B cell (primary cell): Measurements from ENCODE around the gene TGFB1. TPM values are rescaled to one million over a fixed set of nuclear protein-coding genes. Genes with fewer than 3 reads are reported as not detected.

ENCODE experiments used
- ATAC-seq: fragments of 200-7000 bp; cut with Tn5 transposase; one replicate; pipeline ENCODE4 v1.10.0; 2021; ENCODE audit warnings: low read depth, mild to moderate bottlenecking, moderate number of reproducible peaks, moderate library complexity
- CTCF ChIA-PET: fragments of 350-600 bp; sonication (Branson Sonifier 250); formaldehyde crosslinking; loops from one replicate; lab custom pipeline; 2021; ENCODE audit warnings: antibody characterized with exemption, inconsistent platforms; lab: Charles Lee
- POLR2A ChIA-PET: fragments of 350-600 bp; sonication (Branson Sonifier 250); formaldehyde crosslinking; loops from one replicate; lab custom pipeline; 2021; ENCODE audit warnings: antibody characterized with exemption; lab: Charles Lee
- DNase-seq: peaks from one replicate; pipeline ENCODE4 v3.0.0; 2013
- H2AFZ ChIP-seq: 2 replicates; pipeline ENCODE4 v1.6.1; 2012; ENCODE audit warnings: mild to moderate bottlenecking, low read depth, low read length; ENCODE audit not compliant: insufficient read depth, poor library complexity, severe bottlenecking
- H3K27ac ChIP-seq, 2 donors: 1 replicate in 1 of 2; 2 replicates in 1 of 2; pipeline ENCODE4 v1.5.1; 2012 to 2013; ENCODE audit warnings: low read length in 2 of 2, mild to moderate bottlenecking in 2 of 2, moderate library complexity in 1 of 2
- H3K27me3 ChIP-seq, 4 experiments: fragments of 200-600 bp in 1 of 4; sonication (generic) in 1 of 4; replicated peaks in 1 of 4; 1 replicate in 2 of 4; 2 replicates in 2 of 4; pipeline versions ENCODE4 v1.6.1 to v1.7.0; 2013 to 2016; ENCODE audit warnings: low read length in 3 of 4, mild to moderate bottlenecking in 2 of 4, mixed read lengths in 1 of 4, moderate library complexity in 1 of 4; ENCODE audit not compliant: insufficient read depth in 4 of 4, control insufficient read depth in 3 of 4; ENCODE audit errors: control extremely low read depth in 1 of 4
- H3K36me3 ChIP-seq, 2 experiments: replicated peaks in 1 of 2; 1 replicate in 1 of 2; 2 replicates in 1 of 2; pipeline versions ENCODE4 v1.6.1 to v1.7.1; 2013; ENCODE audit warnings: low read length in 1 of 2; ENCODE audit not compliant: insufficient read depth in 2 of 2, control insufficient read depth in 1 of 2; ENCODE audit errors: control extremely low read depth in 1 of 2, extremely low read depth in 1 of 2
- H3K4me1 ChIP-seq, 2 donors: fragments of 200-600 bp in 1 of 2; sonication (generic) in 1 of 2; 1 replicate in 1 of 2; 2 replicates in 1 of 2; pipeline versions ENCODE4 v1.5.1 to v1.6.1; 2013 to 2017; ENCODE audit warnings: low read length in 2 of 2; ENCODE audit not compliant: control insufficient read depth in 2 of 2, insufficient read depth in 2 of 2
- H3K4me2 ChIP-seq: replicated peaks from 2 replicates; pipeline ENCODE3; 2012; ENCODE audit warnings: mild to moderate bottlenecking, low read depth, low read length; ENCODE audit not compliant: poor library complexity, severe bottlenecking
- H3K4me3 ChIP-seq, 5 experiments: fragments of 200-600 bp in 1 of 5; sonication (generic) in 1 of 5; 1 replicate in 3 of 5; 2 replicates in 2 of 5; pipeline versions ENCODE4 v1.5.1 to v1.7.0; 2011 to 2016; ENCODE audit warnings: low read length in 4 of 5, mild to moderate bottlenecking in 4 of 5, low read depth in 2 of 5, control low read depth in 1 of 5, moderate library complexity in 1 of 5; ENCODE audit not compliant: insufficient read depth in 1 of 5; ENCODE audit errors: control extremely low read depth in 1 of 5, extremely low read depth in 1 of 5
- H3K79me2 ChIP-seq: fragments of 200-600 bp; sonication (generic); one replicate; pipeline ENCODE4 v1.6.0; 2016; ENCODE audit warnings: low read length; ENCODE audit not compliant: control insufficient read depth, insufficient read depth
- H3K9ac ChIP-seq: fragments of 200-600 bp; sonication (generic); 2 replicates; pipeline ENCODE4 v1.6.1; 2017; ENCODE audit warnings: mild to moderate bottlenecking, low read length, moderate library complexity
- H3K9me3 ChIP-seq, 3 donors: one replicate each; pipeline versions ENCODE4 v1.6.1 to v1.7.1; 2013; ENCODE audit warnings: low read length in 2 of 3; ENCODE audit not compliant: control insufficient read depth in 2 of 3, insufficient read depth in 1 of 3; ENCODE audit errors: control extremely low read depth in 1 of 3
- H4K20me1 ChIP-seq: 2 replicates; pipeline ENCODE4 v1.6.0; 2012; ENCODE audit warnings: mild to moderate bottlenecking, low read length; ENCODE audit not compliant: insufficient read depth, control insufficient read depth, poor library complexity, severe bottlenecking
- H3K27ac Mint-ChIP-seq: one replicate; pipeline ENCODE4 v1.8.0; 2021; ENCODE audit warnings: mixed read lengths
- H3K27me3 Mint-ChIP-seq: one replicate; pipeline ENCODE4 v1.8.0; 2021; ENCODE audit warnings: mixed read lengths
- H3K4me1 Mint-ChIP-seq: one replicate; pipeline ENCODE4 v1.8.0; 2021; ENCODE audit warnings: mixed read lengths
- H3K4me3 Mint-ChIP-seq: one replicate; pipeline ENCODE4 v1.8.0; 2021; ENCODE audit warnings: mixed read lengths
- H3K9me3 Mint-ChIP-seq: one replicate; pipeline ENCODE4 v1.8.0; 2022; ENCODE audit warnings: mixed read lengths; ENCODE audit not compliant: insufficient read depth
- CTCF ChIP-seq: fragments of 200-600 bp; IDR thresholded peaks from one replicate; pipeline ENCODE4 v1.8.0; 2022; ENCODE audit warnings: antibody characterized with exemption, mild to moderate bottlenecking
- EZH2 ChIP-seq: IDR thresholded peaks from 2 replicates; pipeline ENCODE4 v1.6.1; 2012; ENCODE audit warnings: borderline replicate concordance, low read depth, mild to moderate bottlenecking, moderate library complexity, low read length; ENCODE audit not compliant: insufficient read depth, poor library complexity, severe bottlenecking
- WGBS: methylation state at CpG from one replicate; pipeline ENCODE4 v1.1.5; 2013; ENCODE audit warnings: missing lambda C conversion rate; ENCODE audit not compliant: insufficient coverage; 5-methylcytosine and 5-hydroxymethylcytosine counted together
- intact Hi-C: fragments of 100-400 bp; cut with micrococcal nuclease; formaldehyde crosslinking; loops from one replicate; pipeline ENCODE4 v1.10.0; 2022
- polyA plus RNA-seq: library from polyadenylated mRNA; depleted of rRNA; stranded (reverse); fragments of >200 nt; gene quantifications from 2 replicates; pipeline ENCODE4 v1.2.3, GENCODE V29; 2012
- total RNA-seq, 2 donors: library from RNA; stranded (reverse); fragments of 120-200 nt in 1 of 2; gene quantifications; 1 replicate in 1 of 2; 2 replicates in 1 of 2; pipeline versions ENCODE4 v1.2.3 to v1.2.4, GENCODE V29; 2013 to 2022

TGFB1 gene
- total and polyA plus RNA-seq, 2 donors (not counting 1 experiment from before 2014, with no cell fraction given): 109 to 120 TPM

GRCh38 chr19:41304706-41305483, 48.8 kb downstream of the TGFB1 start:
- Histone ChIP-seq H3K36me3 (peaks cover 5 to 63% of the 10 kb centered on the region in 2 experiments), H4K20me1 (no peaks in the 10 kb centered on the region), H3K4me3 (no peak overlapping the region), H3K27ac (peak overlapping the region in 1 of 2 donors; percentile 100), H3K9me3 (no peaks in the 10 kb centered on the region), H3K4me1 (peaks cover 72 to 86% of the 10 kb centered on the region in 2 donors), H3K79me2 (peaks cover 38% of the 10 kb centered on the region), H2AFZ (no peak overlapping the region), H3K27me3 (no peaks in the 10 kb centered on the region), H3K9ac (no peak overlapping the region), H3K4me2 (peak overlapping the region; percentile 0)
- DNase-seq (no peak), ATAC-seq (no peak)
- WGBS: 100% methylated on average over 3 of the region's 4 CpGs
- H3K4me3 Mint-ChIP-seq: no peak overlapping the region
- ChIA-PET POLR2A (interaction anchor here (1.1 kb wide), 1 partner anchor 41 kb away, joined by 3 read pairs; the partner anchor contains the start of gene HNRNPUL1), CTCF (interaction anchor here (0.6 to 8.3 kb wide), 7 partner anchors 8 to 447 kb away, joined by 3 to 89 read pairs (median 8); partner anchors contain the start of genes HNRNPUL1 and TGFB1)
- H3K27ac Mint-ChIP-seq: peak overlapping the region; percentile 75
- intact Hi-C loops: no loop called here
- no peaks in the 10 kb centered on the region for H3K27me3 Mint-ChIP-seq
- no peaks in the 10 kb centered on the region for H3K9me3 Mint-ChIP-seq
- H3K4me1 Mint-ChIP-seq: peaks cover 73% of the 10 kb centered on the region
- no peak for TF ChIP-seq CTCF
- TF ChIP-seq EZH2: no peak

- intact Hi-C loops: no loop called here
- peaks cover 70 to 89% of the 10 kb centered on the region in 2 donors for H3K4me1 ChIP-seq
- no peak overlapping the region for H3K9ac ChIP-seq
- DNase-seq: no peak
- H3K27me3 Mint-ChIP-seq: no peaks in the 10 kb centered on the region
- no peaks in the 10 kb centered on the region for H3K9me3 Mint-ChIP-seq
- H4K20me1 ChIP-seq: no peaks in the 10 kb centered on the region
- peaks cover 76% of the 10 kb centered on the region for H3K4me1 Mint-ChIP-seq
- H3K27me3 ChIP-seq: no peaks in the 10 kb centered on the region
- ChIA-PET POLR2A (interaction anchor here (1.1 to 2.3 kb wide), 2 partner anchors 40 to 60 kb away, joined by 3 to 15 read pairs; partner anchors contain the start of genes B9D2 and HNRNPUL1), CTCF (interaction anchor here (1.7 to 8.3 kb wide), 3 partner anchors 48 to 99 kb away, joined by 7 to 89 read pairs (median 53); partner anchors contain the start of gene TGFB1)
- no peak overlapping the region for H3K4me3 ChIP-seq
- peak overlapping the region; percentile 28 for H3K4me2 ChIP-seq
- no peak overlapping the region for H2AFZ ChIP-seq
- peak overlapping the region; percentile 4 to 100 for H3K27ac ChIP-seq
- peaks cover 35% of the 10 kb centered on the region for H3K79me2 ChIP-seq
- peak overlapping the region; percentile 14 for H3K4me3 Mint-ChIP-seq
- H3K9me3 ChIP-seq: no peaks in the 10 kb centered on the region
- peaks cover 7 to 71% of the 10 kb centered on the region in 2 experiments for H3K36me3 ChIP-seq
- TF ChIP-seq CTCF (no peak), EZH2 (no peak)
- ATAC-seq: no peak
- peak overlapping the region; percentile 75 for H3K27ac Mint-ChIP-seq
- over 99% methylated on average over 8 of the region's 14 CpGs for WGBS
These were observed 49.8 kb downstream of the TGFB1 start for GRCh38 chr19:41303954-41304353.
